PFSK-1 (cell line): ENCODE measurements around the gene PKIB.

Experiments used
- FOXP2 ChIP-seq: optimal IDR thresholded peaks from 2 replicates; pipeline ENCODE3; 2011; ENCODE audit warnings: borderline replicate concordance, control low read depth, inconsistent platforms; ENCODE audit not compliant: insufficient read depth; ENCODE audit errors: extremely low read length, extremely low read depth
- POLR2AphosphoS5 ChIP-seq: IDR thresholded peaks from 2 replicates; pipeline ENCODE4 v1.6.1; 2012; ENCODE audit warnings: low read depth, mild to moderate bottlenecking, control low read depth, low read length, moderate library complexity
- SIN3A ChIP-seq: IDR thresholded peaks from 2 replicates; pipeline ENCODE4 v1.6.1; 2012; ENCODE audit warnings: mild to moderate bottlenecking, low read length, moderate library complexity, borderline replicate concordance; ENCODE audit not compliant: insufficient read depth
- TAF1 ChIP-seq: IDR thresholded peaks from 2 replicates; pipeline ENCODE4 v1.6.1; 2012; ENCODE audit warnings: low read length, control low read depth, borderline replicate concordance; ENCODE audit not compliant: insufficient read depth
- TF ChIP-seq, protein P1 (sequence below), 2 experiments: IDR thresholded peaks; 2 replicates each; pipeline versions ENCODE4 v1.6.1 to v1.8.0; 2011 to 2012; ENCODE audit warnings: low read depth in 2 of 2, low read length in 2 of 2, control low read depth in 1 of 2, inconsistent platforms in 1 of 2, mild to moderate bottlenecking in 1 of 2, moderate library complexity in 1 of 2; ENCODE audit not compliant: insufficient read depth in 1 of 2

PKIB gene

GRCh38 chr6:122628714-122629113, 18.5 kb downstream of the PKIB start:
- TF ChIP-seq, protein P1, sequence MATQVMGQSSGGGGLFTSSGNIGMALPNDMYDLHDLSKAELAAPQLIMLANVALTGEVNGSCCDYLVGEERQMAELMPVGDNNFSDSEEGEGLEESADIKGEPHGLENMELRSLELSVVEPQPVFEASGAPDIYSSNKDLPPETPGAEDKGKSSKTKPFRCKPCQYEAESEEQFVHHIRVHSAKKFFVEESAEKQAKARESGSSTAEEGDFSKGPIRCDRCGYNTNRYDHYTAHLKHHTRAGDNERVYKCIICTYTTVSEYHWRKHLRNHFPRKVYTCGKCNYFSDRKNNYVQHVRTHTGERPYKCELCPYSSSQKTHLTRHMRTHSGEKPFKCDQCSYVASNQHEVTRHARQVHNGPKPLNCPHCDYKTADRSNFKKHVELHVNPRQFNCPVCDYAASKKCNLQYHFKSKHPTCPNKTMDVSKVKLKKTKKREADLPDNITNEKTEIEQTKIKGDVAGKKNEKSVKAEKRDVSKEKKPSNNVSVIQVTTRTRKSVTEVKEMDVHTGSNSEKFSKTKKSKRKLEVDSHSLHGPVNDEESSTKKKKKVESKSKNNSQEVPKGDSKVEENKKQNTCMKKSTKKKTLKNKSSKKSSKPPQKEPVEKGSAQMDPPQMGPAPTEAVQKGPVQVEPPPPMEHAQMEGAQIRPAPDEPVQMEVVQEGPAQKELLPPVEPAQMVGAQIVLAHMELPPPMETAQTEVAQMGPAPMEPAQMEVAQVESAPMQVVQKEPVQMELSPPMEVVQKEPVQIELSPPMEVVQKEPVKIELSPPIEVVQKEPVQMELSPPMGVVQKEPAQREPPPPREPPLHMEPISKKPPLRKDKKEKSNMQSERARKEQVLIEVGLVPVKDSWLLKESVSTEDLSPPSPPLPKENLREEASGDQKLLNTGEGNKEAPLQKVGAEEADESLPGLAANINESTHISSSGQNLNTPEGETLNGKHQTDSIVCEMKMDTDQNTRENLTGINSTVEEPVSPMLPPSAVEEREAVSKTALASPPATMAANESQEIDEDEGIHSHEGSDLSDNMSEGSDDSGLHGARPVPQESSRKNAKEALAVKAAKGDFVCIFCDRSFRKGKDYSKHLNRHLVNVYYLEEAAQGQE (IDR thresholded peaks at IDR 0.05; ENCODE audit: insufficient read depth in 1 of 2, low read depth in 2 of 2, low read length in 2 of 2), result no peak
- no peak for TF ChIP-seq TAF1
- TF ChIP-seq FOXP2, result no peak
- no peak for TF ChIP-seq SIN3A
- TF ChIP-seq POLR2AphosphoS5, result no peak

DNA sequence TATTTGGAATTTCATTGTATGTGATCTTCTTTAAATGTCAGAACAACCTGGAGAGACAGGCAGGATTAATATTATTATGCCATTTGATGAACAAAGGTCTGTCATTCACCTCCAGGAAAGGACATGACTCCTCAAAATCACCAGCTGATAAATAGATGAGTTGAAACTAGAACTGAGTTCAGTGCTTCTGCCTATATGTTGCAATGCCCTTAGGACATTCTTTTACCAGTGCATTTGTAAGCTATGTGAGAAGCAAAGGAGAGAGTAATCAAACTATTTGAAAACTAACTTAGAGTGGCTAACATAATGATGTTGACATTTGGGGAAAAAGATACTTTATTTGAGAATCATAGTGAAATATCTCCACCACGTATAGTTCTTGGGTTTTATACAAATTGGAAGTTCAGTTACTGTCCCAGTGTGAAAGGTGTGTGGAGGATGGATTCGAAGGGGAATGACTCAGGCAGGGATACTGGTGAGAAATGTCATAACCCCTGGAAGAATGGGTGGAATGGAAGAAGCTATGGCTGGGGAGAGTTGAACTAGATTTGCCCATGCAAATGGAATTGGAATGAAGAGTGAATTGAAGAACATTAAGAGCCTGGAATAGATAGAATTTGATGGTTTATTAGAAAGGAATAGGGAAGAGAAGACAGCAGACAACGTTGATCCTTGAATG, 21.5 kb downstream of the PKIB start:
- TF ChIP-seq, protein P1 (IDR thresholded peaks at IDR 0.05; ENCODE audit: insufficient read depth in 1 of 2, low read depth in 2 of 2, low read length in 2 of 2), result no peak
- no peak for TF ChIP-seq POLR2AphosphoS5
- TF ChIP-seq FOXP2, result no peak
- no peak for TF ChIP-seq TAF1
- TF ChIP-seq SIN3A, result no peak

DNA sequence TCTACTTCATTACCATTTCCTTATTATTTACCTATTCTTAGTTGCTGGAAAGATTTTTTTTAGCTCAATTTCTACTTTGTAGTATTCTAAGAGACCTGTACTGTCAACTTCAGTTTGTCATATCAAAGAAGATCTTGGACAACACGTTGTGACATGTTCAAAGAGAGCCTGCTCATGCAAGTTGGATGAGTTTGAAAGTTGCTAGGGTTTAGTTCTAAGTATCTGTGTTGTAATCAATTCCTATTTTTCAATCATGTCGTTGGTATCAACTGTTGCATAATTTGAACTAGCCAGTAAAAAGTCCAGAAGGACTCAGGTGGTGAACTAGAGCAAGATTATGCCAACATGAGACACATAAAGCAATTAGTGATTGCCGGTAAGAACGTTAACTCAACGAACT, 30.2 kb downstream of the PKIB start:
- no peak for TF ChIP-seq SIN3A
- no peak for TF ChIP-seq POLR2AphosphoS5
- TF ChIP-seq, protein P1 (IDR thresholded peaks at IDR 0.05; ENCODE audit: insufficient read depth in 1 of 2, low read depth in 2 of 2, low read length in 2 of 2), result no peak
- no peak for TF ChIP-seq FOXP2
- no peak for TF ChIP-seq TAF1

DNA sequence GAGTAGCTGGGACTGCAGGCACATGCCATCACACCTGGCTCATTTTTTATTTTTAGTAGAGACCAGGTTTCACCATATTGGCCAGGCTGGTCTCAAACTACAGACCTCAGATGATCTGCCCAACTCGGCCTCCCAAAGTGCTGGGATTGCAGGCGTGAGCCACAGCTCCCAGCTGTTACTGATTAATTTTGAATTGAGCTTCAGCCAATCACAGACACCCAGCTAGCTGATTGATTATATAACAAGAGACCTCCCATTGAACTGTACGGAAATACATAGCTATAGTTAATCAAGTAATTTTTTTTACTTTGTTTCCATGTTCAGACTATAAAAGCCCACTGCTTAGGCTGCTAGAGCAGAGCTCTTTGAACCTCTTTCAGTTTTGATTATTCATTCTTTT, 31.6 kb downstream of the PKIB start:
- TF ChIP-seq FOXP2 (no peak), TAF1 (no peak), POLR2AphosphoS5 (no peak), SIN3A (no peak)

DNA sequence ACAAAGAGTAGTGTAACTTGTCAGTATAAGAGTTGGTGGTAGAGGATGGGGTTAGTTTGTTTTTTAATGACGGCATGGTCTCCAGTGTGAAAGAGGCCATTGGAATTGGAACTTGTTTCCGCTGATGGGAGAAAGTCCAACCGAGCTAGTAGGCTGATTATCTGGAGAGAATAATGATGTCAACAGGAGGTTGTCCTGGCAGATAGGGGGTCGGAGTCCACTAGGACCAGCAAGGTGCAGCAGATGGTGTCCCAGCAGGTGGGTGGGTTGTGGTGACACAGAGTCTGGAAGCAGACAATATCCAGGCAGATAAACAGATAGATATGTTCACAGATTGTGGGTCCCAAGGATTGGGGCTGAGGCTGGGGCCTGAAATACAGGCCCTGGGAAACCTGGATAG, 35.1 kb downstream of the PKIB start:
- TF ChIP-seq TAF1 (no peak), FOXP2 (no peak), SIN3A (no peak), POLR2AphosphoS5 (no peak)
- TF ChIP-seq, protein P1 (IDR thresholded peaks at IDR 0.05; ENCODE audit: insufficient read depth in 1 of 2, low read depth in 2 of 2, low read length in 2 of 2), result no peak
